ENCODE measurements around the gene LILRB5.
"Not testable (repeated sequence)": the region's sequence is repeated elsewhere in the genome, so short reads cannot be mapped to it uniquely, and the experiment has no call there.

Gene LILRB5

DNA sequence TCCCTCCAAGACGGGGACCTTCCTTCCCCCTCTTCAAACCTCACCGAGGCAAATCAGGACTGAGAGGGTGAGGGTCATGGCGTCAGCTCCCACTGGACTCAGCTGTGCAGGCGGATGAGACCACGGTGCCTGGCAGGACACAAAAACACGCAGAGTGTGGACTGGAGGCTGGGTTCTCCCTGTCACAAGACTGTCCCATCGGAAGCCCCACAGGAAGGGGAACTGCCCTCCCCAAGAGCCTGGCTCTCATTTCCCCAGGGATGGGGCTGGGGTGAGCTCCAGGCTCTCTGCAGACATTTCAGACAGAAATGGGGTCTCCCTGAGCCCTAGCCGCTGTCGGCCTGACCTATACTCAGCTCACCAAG lies at the start of gene LILRB5:
TSS of gene LILRB5 (minus strand) at position 158 of the 365 bp plus-strand sequence. CDS start at position 78, 80 bp downstream.
- no peak for DNase-seq (ENCODE audit: low spot score)

DNA sequence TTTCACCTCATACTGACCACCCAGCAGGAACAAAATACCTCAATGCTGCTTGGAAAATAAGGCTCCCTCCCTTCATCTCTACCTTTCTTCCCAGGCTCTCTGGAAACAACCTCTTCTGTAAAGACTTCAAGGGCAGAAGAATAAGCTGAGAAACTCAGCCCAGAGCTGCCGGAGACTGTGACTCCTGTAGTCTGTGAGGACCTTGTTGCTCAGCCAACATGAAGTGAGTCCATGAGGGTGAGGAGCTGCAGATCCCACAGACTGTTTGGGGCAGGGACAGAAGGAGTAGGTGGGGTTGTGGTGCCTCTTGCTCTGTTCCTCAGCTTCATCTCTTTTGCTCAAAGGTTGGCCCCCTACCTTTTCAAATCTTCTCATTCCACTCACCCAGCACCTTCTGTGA lies 48.1 kb upstream of the LILRB5 start:
- no peak for DNase-seq (ENCODE audit: low spot score)

DNA sequence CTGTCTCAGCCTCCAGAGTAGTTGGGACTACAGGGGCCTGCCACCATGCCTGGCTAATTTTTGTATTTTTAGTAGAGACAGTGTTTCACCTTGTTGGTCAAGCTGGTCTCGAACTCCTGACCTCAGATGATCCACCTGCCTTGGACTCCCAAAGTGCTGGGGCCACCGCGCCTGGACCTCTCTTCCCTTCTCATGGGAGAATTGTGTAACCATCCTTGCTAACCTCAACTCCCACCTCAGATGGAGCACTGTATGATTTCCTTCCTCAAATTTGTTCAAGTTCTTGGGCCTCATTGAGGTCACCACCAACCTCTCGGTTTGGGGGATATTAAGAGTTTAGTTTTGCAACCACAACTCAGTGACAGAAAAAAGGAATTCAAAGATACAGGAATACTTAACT lies 45.2 kb upstream of the LILRB5 start:
- DNase-seq (ENCODE audit: low spot score), result no peak

DNA sequence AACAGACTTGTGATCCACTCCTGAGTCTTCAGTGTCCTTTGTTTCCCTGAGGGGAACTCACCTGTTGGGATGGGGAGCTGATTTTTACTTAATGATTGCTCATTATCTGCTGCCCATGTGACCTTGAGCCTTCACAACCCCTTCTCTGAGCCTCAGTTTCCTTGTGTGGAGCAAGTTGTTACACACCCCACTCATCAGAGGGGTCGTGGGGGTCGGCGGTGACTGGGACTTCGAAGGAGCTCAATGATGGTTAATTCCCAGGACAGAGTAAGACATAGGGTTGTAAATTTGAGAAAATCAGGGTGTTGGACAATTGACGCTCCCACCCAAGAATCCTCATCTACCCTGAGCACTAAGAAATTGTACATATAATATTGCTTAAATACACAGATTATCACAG lies 42.4 kb upstream of the LILRB5 start:
- no peak for DNase-seq (ENCODE audit: low spot score)

DNA sequence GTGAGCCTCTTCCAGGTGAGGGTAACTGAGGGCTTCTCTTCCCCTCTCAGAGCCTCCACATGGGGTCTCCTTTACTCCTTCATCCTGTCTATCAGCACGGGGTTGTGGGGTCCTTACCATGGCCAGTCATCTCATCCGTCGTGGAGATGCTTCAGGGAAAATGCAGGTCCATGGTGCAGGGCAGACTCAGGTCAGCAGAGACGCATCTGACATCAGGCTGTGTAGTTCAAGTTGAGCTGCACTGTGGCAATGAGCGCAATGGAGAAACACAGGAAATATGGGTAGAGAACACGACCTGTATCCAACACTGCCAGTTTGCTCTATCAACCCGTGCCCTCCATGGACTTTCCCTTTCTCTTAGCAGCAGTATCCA lies 42.0 kb upstream of the LILRB5 start:
- DNase-seq (ENCODE audit: low spot score), result no peak

DNA sequence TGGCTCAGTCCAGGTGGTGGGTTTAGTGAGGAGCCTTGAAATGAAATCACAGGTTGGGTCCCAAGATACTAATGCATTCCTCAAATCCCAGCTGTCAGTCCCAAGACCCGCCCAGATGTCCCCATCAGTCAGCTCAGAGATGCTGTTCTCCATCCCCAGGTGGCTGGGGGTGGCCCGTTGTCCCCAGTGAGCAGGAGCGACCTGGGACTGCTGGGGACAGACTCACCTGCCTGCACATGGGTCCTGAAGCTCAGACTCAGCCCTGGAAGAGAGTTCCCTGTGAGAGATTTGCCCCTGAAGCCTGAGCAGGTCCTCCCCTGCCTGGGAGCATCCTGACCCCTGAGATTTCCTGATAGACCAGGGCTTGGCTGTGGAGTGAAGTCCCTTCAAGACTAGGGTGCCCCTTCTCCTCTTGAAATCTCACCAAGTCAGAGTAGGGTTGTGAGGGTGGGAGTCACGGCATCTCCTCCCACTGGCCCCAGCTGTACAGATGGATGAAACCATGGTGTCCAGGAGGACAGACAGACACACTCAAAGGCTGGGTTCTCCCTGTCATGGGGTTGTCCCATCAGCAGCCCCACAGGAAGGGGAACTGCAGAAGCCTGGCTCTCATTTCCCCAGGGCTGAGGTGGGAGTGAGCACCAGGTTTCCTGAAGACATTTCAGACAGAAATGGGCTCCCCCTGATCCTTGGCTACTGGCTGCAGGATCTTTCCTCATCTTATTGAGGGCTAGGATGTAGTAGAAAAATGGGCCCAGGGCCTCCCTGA lies 41.5 kb upstream of the LILRB5 start:
- DNase-seq (ENCODE audit: low spot score), result no peak

DNA sequence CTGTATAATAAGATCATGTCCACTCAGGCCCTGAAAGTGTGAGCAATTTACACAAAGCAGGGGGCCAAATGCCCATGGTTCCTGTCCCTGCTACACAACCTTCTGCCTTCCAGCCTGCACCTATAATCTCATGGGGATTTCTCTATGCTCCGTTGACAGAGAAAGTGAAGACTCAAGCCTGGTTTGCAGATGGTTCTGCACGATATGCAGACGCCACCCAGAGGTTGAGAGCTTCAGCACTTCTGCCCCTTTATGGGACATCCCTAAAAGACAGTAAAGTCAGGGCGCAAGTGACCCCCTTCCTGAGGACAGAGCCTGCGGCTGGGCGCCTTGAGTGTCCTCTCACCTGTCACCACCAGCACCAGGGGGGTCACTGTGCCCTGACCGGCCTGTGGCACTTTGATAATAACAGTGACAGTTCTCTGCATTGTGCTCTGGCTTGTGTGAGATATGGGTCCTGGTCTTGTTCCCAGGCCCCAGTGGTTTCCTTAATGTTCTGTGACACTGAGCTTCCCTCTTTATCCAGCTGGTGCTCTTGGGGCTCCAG lies 40.8 kb upstream of the LILRB5 start:
- DNase-seq (ENCODE audit: low spot score), result no peak

DNA sequence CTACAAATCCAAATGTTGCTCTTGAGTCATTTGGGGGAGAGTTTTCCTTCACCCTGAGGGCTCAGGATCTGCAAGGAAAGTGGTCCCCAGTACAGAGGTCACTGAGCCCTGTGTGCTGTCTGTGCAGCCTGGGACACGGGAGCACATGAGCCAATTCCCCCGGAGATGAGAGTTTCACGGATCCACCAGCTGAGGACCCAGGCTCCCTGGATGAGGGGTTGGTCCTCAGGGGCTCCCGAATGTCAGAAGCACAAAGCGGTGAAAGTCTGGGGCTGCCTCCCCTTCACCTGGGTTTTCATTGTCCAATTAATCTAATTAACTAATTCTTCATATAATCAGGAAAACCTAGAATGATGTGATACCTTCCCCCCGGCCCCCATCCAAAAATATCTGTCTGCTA lies 37.5 kb upstream of the LILRB5 start:
- no peak for DNase-seq (ENCODE audit: low spot score)

DNA sequence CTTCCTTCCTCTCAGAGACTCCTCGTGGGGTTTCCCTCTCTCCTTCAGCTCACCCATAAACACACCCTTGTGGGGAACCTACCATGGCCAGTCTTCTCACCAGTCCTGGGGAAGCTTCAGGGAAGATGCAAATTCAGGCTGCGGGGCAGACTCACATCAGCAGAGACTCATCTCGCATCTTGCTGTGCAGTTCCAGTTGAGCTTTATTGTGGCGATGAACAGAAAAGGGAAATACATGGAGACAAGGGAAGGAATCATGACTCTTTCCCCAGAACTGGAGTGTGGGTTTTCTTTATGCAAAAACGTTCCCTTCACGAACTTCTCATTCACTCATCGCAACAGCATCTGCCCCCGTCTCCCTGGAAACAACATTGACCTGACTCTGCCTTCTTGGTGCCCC lies 32.1 kb upstream of the LILRB5 start:
- not testable (repeated sequence) for DNase-seq (ENCODE audit: low spot score)

DNA sequence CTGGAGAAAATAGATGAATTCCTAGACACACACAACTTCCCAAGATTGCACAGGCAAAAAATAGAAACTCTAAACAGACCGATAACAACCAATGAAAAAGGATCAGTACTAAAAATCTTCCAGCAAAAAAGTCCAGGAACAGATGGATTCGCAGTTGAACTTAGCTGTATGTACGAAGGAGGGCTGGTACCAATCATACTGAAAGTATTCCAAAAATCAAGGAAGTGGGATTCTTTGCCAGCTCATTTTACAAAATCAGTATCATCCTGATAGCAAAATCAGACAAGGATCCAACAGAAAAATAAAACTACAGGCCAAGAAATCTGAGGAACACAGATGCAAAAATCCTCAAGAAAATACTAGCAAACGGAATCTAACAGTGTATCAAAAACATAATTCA lies 30.4 kb upstream of the LILRB5 start:
- no peak for DNase-seq (ENCODE audit: low spot score)

DNA sequence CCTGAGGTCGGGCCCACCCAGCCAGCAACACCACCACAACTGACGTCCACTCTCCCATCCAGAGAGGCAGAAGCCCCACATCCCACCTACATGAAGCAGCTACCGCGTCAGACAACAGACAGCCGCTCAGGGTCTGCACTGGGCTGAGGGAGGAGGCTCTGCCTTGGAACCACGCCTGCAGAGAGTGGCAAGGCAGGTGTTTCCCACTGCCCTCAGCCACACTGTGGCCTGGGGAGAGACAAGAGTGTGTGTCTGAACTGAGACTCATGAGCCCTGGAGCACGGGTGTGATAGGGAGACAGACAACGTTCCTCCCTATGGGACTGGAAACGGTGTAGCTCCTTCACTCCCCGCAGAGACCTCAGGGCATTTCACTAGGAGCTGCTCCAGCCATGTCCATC lies 29.2 kb upstream of the LILRB5 start:
- not testable (repeated sequence) for DNase-seq (ENCODE audit: low spot score)

DNA sequence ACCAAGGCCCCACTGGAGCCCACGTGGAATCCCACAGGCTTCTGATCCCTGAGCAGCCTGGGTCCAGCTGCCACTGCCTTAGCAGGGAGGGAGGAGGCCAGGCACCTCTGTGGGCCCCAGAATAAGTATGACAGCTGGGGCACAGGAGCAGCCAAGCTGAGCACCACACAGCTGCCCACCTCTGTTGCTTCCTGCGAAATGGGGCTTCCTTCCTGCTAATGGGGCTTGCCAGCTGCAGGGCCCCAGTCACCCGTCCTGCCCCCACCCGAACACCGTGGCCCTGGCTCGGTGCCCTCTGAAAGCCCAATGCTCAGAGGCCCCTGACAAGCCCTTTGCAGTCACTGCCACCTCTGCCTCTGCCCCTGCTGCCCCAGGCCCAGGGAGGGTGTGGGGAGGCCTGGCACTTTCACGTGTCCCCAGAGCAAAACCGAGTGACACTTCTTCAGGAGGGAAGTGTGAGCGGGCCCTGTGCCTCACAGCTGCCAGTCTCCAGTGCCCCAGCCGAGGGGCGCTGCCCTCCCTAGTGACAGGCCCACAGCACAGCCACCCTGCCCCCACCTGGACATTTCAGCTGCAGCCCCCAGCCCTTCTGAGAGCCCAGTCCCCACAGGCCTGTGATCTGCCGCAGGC lies 28.5 kb upstream of the LILRB5 start:
- DNase-seq (ENCODE audit: low spot score), result not testable (repeated sequence)

DNA sequence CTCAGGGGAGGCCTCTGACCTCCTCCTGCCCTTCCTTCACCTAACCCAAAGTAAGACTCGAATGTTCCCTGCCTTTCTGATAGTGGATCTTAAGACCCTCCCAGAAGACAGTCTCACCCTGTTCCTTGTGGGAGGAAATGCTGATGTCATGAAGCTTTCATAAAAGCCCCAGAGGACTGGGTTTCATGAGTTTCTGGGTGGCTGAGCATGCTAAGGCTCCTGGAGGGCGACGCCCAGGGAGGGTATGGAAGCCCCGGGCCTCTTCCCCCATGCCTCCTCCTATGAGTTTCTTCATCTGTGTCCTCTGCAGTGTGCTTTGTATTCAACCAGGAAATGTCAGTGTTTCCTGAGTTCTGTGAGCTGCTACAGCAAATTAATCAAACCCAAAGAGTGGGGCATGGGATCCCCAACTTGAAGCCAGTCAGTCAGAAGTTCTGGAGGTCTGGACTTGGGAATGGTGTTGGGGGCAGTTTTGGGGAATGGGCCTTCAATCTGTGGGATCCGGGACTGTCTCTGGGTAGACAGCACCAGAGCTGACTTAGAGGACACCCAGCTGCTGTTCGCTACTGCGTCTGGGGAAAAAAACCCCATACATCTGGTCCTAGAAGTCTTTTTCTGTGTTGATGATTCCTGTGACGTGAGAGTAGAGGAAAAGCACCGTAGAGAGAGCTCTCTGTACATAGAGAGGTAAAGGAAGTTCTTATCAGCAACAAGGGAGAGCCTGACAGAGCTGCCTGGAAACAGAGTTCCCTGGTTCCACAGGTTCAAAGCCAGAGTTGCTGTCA lies 25.8 kb upstream of the LILRB5 start:
- DNase-seq (ENCODE audit: low spot score), result no peak

DNA sequence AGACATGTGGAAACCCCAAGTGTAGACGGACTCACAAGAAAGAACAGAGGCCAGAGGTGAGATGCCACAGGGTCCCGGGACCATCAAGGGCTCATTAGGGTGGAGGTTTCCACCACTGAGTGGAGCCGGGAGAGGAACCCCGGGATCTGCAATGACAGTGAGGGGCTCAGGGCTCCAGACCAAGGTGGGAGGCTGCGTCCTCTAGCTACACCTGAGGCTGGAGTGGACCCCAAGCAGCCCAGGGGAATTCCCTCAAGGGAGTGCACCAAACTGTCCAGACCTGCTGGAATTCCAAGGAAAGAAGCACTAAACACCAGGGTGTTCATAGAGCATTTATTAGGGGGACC lies 24.6 kb upstream of the LILRB5 start:
- DNase-seq (ENCODE audit: low spot score), result not testable (repeated sequence)

DNA sequence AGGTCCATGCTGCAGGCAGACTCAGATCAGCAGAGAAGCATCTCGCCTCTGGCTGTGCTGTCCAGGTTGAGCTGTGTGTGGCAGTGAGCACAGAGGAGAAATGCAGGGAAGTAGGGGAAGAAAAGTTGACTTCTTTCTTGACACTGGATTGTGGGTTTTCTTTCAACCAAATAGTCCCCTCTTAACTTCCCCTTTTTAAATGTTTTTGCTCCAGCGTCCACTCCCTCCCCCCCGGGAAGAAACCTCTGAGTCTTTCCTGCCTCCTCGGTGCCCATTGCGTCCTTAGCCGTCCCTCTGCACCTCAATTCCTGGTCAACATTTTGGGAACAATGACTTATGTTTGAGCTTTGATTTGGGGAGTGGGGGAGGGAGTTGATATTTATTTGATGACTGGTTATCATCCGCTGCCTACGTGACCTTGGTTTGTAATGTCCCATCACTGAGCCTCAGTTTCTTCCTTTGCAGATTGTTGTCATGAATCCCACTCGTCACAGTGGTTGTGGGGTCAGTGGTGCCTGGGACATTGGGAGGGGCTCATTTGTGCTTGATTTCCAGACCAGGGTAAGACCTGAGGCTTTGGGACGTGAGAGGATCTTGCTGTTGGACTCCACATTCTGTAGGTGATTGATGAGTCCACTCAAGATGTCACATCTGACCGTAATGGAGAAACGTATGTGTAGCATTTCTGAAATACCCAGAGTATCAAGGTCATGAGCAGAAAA lies 24.1 kb upstream of the LILRB5 start, which contains the start of gene LILRB2:
TSS of gene LILRB2 (minus strand) at position 104 of the 722 bp plus-strand sequence. CDS start 614 bp downstream, outside the sequence.
- DNase-seq (ENCODE audit: low spot score), result no peak

DNA sequence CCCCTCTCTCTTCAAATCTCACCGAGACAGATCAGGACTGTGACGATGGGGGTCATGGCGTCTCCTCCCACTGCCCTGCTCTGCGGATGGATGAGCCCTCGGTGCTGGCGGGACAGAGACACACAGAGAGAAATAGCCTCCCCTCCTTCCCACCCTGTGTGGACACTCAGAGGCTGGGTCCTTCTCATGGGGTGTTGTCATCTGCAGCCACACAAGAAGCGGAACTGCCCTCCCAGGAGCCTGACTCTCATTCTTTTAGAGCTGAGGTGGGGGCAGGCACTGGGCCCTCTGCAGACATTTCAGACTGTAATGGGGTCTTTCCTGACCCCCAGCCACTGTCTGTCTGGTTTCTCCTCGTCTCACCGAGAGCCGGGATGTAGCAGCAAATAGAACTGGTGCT lies 23.4 kb upstream of the LILRB5 start:
- DNase-seq (ENCODE audit: low spot score), result not testable (repeated sequence)

DNA sequence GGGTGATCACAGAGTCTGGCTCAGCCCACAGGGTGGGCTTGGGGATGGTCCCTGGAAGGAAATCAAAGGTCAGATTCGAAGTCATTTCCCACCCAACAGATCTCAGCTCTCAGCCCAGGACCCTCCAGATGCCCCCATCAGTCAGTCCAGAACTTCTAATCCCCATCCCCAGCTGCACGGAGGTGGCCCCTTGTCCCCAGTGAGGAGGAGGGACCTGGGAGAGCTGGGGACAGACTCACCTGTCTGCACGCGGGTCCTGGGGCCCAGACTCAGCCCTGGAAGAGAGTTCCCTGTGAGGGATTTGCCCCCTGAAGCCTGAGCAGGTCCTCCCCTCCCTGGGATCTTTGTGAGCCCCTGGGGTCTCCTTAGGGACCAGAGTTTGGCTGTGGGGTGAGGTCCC lies 23.0 kb upstream of the LILRB5 start:
- not testable (repeated sequence) for DNase-seq (ENCODE audit: low spot score)

DNA sequence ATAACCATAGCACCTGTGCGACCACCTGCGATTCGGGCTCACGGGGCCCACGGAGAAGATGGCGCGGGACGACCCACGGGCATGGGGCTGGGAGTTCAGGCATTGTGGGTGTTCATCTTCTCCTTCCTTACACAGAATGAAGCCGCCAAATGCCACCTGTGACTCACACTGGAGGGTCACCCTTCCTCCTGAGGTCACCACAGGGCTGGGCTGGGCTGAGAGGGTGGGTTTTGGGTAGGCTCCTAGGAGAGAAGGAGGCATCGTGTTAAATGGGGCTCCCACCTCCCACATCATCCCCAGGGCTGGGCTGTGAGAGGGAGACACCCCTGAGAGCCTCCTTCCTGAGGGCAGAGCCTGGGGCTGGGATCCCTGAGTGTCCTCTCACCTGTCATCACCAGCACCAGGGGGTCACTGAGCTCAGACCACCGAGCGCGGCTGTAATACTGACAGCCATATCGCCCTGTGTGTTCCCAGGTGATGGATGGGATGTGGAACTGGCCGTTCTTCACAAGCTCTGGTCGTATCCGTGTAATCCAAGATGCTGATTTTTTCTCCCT lies 22.4 kb upstream of the LILRB5 start:
- no peak for DNase-seq (ENCODE audit: low spot score)

DNA sequence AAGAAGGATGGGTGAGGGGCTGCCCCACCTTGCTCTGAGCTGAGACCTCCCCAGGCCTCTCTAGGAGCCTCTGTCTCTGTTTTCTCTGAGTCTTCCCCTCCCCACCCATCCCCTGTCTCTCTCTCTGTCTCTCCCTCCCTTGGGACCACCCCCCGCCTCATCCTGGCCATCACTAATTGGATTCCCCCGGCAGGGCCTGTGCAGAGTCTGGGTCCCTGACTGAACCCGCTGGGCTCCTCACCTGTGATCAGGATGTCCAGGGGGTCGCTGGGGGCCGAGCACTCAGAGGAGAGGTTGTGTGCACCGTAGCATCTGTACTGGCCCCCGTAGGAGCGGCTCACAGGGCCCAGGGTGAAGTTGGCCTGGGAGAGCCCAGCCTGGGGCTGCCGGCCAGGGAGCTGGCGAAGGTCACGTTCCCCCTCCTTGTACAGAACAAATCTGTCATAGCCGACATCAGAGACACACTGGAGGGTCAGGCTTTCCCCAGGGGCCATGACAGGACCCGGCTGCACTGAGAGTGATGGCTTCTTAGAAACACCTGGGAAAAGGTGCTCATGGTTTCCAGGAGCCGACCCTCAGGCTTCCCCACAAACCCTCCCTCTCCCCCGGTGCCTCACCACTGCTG lies 21.6 kb upstream of the LILRB5 start:
- DNase-seq (ENCODE audit: low spot score), result not testable (repeated sequence)

DNA sequence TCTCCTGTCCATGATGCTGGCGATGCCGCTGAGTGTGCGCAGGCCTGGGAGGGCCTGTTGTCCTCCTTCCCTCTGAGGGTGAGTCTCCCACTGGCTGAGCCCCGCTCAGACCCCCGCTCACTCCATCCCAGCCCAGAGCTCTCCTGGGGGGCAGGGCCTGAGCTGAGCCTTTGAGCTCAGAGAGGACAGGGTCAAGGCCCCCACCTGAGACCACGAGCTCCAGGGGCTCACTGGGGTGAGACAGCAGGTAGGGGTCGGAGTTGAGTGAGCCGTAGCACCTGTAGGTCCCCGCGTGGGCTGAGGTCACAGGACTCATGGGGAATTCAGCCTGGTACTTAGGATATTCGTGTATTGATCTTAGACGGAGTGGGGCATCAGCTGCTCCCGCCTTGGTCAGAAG lies 21.0 kb upstream of the LILRB5 start:
- not testable (repeated sequence) for DNase-seq (ENCODE audit: low spot score)

DNA sequence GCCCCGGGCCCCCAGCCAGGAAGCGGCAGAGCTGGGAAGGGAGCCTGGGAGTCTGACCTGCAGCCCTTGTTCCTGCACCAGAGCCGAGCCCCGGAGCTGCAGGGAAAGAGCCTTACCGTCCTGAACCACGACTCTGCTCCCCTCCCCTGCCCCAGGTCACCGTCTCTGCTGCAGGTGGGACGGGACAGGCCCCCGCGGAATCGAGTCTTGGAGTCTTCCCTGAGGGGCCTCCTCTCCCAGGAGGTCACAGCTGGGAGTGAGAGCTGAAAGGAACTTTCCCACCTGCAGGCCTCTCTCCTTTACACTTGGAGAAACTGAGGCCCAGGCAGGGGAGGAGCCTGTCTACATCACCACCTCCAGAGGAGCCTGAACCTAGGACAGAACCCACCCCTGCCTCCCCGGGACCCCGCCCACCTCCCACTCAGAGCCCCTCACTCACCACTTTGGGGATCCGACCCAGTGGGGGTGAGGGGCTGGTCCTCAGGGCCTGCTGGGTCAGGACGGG lies 20.1 kb upstream of the LILRB5 start:
- not testable (repeated sequence) for DNase-seq (ENCODE audit: low spot score)

All from hematopoietic multipotent progenitor cell treated with erythropoietin and hydrocortisone succinate and interleukin-3 and kit ligand, for 17 days (in vitro differentiated cells).